Measurements from ENCODE around the gene PTPN3.
A peak's percentile ranks its signal among the peaks of the same experiment; 100 is the strongest.

Gene PTPN3

DNA sequence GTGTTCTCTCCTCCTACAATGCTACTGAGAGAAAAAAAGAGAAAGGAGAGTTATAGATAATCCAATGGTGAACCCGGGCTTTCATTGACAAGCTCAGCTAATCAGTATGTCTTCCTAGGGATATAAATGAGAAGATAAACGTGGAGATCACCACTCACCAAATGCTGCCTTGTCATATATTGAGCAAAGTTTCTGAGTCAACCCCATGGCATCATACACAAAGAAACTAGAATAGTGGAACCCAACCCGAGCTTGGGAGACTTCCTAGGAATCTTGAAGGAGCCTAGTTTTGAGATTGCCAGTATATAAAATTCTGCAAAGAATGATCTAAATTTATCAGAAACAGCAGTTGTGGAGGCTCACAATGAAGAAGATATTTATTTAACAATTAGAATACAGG is 47.8 kb downstream of the PTPN3 start:
- no peak for DNase-seq

- DNase-seq = no peak
These were observed 48.9 kb downstream of the PTPN3 start for GRCh38 chr9:109449036-109449798.

DNA sequence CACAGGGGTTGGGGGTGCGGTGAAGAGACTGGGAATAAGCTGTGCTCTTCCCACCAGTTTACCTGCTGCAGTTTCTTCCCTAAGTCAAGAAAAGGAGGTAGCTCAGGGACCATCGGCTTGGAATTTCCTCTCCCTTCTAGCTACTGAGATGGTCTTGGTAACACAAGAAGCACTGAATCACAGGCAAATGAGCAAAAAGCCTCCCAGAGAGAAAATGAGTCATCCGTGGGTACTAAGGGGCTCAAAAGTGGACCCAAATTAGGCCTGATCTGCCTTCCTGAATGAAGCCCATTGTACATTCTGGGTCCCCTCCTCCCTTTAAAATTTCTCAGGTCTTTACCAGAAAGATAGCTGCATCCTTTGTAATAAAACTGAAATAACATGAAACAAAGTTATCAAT is 49.9 kb downstream of the PTPN3 start:
- no peak for DNase-seq

- DNase-seq = no peak
These were observed 50.6 kb downstream of the PTPN3 start for GRCh38 chr9:109447329-109448076.

DNA sequence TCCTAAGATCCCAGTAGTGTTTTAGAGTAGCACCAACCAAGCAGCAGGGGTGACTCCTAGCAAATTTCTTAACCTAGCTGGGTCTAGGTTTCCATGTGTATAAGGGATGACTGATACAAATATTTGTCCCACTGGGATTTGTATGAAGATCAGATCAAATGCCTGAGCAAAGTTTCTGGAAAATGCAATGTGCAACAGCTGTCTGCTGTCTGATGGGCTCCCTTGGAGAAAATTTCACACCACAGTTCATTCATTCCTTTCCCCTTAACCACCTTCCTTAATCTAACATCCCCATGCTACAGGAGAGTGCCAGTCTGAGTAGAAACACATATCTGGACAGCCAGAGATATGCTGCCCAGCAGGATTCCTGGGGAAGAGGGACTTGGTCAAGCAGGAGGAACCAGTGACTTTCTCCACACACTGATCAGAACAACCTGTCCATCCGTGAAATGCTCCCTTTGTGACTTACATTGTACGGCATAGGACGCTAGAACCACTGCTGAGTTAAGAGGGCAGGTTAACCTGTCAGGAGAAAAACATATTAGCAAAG is 53.3 kb downstream of the PTPN3 start:
- DNase-seq = no peak

GRCh38 chr9:109442716-109443115 is 55.4 kb downstream of the PTPN3 start:
- DNase-seq = no peak

GRCh38 chr9:109441296-109441695 is 56.8 kb downstream of the PTPN3 start:
- peak; percentile 51 for DNase-seq

DNA sequence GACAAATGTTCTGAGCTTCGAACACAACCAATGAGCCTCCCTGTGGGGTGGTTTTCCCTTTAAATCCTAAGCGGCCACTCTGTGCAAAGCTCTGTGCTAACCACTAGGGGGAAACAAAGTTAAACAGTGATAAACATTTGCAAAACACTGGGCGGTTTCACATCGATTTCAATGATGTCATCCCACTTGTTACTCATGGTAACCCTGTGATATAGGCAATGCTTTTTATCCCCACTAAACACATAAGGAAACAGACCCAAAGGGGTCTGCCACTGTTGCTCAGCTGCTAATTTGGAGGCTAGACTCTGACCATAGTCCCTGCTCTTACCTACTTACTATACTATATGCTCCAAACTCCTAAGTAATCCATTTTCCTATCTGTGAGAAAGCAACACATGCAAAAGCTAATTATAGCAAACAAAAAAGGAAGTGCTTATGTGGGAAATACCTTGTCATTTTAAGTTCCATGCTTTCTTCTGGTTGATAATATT is 57.3 kb downstream of the PTPN3 start:
- DNase-seq = peak; percentile 90

DNA sequence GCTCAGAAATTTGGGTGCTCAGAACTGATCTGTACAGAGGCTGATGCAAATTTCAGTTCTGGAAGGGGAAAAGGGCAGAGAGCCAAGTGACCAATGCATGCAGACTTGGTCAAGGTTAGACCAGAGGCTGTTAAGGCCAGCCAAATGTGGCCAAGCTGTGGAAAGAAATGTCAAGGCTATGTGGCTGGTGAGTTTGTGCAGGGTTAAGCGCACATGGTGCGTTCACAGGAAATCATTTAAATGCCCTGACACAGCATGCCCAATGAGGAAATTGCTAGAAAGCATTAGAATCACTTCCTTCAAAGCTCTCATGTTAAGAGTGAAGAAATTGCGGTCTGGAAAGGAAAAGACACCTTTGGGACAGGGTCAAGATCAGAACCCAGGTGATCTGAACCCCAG is 58.0 kb downstream of the PTPN3 start:
- DNase-seq = no peak

DNA sequence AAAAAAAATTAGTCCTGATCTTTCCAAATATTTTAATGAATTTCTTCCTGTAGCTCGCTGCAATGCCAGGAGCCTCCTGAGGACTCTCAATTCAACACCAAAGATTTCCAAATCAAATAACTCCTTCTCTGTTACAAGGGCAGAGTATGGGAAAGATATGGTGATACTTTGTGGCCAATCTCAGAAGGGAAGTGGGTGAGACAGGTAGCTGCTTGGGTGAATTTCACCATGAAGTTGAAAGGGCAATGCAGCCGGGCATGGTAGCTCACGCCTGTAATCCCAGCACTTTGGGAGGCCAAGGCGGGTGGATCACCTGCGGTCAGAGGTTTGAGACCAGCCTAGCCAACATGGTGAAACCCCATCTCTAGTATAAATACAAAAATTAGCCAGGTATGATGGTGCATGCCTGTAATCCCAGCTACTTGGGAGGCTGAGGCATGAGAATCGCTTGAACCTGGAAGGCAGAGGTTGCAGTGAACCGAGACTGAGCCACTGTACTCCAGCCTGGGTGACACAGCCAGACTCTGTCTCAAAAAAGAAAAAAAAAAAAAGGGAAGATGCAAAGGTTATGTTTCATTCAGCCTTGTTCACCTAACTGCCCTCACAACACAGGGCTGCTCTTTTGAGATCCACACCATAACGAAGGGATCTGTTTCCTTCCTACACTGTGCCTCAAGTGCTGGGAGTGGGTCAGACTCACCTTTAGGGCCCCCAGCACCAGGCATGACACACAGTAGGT is 58.6 kb downstream of the PTPN3 start:
- DNase-seq = no peak

DNA sequence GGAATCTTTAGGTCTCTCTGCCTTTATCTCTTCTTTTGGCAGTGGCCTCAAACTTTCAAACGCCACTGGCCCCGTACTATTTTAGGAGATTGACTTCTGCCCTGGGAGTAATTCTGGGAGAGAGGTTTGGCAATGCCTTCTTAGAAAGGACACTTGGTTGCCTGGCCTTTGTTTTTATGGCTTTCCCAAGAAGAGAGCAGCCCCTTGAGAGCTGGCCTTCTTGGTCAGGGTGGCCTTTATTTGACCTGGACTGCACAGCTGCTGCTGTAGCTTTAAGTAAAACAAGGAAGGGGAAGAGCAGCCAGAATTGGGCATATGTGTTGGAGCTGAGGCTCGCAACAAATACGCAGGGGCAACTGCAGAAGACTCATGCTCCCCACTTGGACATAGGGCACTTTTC is 60.8 kb downstream of the PTPN3 start:
- DNase-seq = no peak

DNA sequence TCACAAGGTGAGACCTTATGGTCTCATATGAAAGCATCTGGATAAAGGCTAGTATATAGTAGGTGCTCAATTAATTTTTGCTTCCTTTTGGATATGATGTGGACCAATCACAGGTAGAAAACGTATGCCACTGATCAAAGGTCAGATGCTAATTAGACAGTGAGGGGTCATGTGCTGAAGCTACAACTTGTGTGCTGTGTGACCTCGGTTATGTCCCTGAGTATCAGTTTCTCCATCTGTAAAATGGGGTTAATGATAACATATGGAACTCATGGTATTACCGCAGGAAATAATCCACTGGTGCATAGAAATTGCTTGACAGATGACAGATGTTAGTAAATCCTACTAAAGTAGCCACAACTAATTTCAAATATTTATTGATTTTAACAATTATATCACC is 62.0 kb downstream of the PTPN3 start:
- DNase-seq = no peak

DNA sequence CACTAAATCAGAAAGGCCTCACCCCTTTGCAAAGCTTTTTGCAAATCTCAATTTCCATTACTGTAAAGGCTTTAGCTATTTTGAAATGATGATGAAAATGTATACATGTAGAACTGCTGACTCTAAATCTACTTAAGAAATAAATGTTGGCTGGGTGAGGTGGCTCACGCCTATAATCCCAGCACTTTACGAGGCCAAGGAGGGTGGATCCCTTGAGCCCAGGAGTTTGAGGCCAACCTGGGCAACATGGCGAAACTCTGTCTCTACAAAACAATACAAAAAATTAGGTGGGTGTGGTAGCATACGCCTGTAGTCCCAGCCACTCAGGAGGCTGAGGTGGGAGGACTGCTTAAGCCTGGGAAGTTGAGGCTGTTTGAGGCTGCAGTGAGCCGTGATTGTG is 64.6 kb downstream of the PTPN3 start:
- DNase-seq = no peak

DNA sequence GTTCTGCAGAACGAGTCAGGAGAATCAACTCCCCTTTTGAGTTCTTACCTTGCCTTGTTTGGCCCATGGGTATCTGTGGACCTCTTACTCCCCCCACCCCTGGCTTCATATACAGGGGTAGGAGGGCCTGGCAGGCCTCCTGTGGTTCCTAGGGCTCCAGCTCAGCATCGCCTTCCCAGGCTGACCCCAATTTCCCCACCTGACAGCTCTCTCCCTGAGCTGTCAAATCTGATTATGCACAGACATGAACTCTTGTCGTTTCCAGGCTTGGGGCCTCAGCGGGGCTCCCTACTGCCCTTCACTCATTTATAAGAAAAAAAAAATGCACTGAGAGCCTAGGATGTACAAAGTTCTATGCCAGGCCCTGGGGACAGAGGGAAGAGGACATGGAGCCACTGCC is 67.9 kb downstream of the PTPN3 start:
- no peak for DNase-seq

GRCh38 chr9:109428854-109429253 is 69.3 kb downstream of the PTPN3 start:
- DNase-seq = no peak

GRCh38 chr9:109427886-109428285 is 70.2 kb downstream of the PTPN3 start:
- no peak for DNase-seq

- DNase-seq = no peak
These were observed 71.3 kb downstream of the PTPN3 start for GRCh38 chr9:109426626-109427402.

DNA sequence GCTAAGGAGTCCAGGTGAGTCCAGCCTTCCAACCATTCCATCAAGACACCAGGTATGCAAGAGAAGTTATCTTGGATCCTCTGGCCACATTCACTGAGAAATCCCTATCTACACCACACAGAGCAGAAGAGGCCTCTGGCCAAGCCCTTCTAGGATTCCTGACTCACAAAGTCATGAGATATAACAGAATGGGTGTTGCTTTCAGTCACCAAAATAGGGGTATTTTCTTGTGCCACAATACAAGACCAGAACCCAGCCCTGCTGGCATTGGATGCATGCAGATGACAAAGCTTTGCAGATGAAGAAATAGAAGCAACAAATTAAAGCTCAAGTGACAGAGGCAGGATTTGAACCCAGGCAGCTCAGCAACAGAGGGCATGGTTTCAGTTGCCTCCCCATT is 73.5 kb downstream of the PTPN3 start:
- DNase-seq = no peak

DNA sequence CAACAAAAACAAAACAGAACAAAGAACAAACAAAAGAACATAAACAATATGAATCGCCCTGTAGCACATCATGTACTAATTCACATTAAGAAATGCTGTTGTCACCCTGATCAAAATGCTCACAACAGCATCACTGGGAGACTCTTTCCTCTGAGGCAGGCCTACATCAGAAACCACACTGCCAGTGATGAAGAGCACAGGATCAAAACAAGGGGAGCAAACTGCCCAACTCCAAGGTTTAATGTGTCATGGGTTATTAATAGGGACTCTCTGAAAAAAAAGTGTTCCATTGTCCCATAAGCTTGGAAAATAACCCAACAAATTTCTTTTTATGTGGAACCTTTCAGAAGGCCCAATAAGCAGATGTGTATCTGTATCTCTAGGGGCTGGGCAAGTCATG is 74.2 kb downstream of the PTPN3 start:
- no peak for DNase-seq

DNA sequence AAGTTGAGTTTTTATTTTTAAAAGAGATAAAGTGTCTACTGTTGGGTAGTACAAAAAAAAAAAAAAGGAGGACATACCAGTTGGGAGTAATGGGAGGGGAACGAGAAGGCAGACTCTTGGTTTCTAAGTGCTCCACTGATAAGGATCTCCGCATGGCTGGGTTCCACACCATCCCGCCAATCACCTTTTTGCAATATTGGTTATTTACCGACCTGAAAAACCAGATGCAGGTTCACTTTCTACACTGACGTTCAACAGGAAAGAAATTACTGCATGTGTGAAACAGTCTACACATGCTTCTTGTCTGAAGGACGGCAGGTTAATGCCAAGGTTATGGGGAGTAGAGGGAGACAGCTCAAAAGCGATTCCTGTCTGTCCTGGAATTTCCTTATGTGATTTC is 75.5 kb downstream of the PTPN3 start:
- DNase-seq = no peak

DNA sequence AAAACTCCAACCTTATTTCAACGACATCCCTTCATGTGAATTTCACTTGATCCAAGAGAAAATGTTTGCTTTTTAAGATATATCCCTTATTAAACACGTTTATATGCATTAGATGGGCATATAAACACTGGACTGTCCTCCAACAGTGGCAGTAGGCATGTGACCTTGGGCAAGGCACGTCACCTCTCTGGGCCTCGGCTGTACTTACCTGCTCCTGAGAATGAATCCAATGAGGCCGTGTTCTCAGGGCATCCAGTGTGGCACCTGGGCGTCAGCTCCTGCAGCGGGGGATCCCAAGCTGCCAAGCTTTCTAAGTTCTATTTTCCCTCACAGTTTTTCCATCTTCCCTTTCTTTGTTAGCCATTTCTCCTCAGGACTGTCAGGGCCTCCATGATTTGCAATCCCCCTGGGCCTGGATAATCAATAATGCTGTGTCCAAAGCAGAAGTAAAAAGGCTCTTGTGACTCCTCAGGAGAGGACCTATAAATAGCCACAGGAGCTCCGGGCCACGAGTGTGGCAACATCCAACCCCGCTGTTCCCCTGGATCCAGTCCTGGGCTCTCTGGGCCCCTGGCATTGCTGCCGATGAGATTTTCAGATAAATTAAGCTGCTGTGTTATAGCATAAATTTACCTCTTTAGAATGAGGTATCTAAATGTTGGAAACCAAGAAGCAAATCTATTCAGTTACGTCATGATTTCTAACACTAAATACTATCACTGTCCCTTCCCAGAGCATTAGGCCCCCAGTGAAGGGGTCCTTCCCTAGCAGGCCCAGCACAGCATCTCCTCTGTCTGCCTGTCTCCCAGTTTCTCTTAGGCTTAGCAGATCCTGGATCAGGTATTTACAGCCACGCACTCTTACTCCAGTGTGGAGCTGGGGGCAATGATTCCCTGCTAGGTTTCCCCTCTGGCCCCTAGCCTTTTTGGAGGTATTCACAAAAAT is 76.8 kb downstream of the PTPN3 start:
- DNase-seq = no peak
